H9 (cell line): ENCODE data around the gene TNFAIP8L3. TPM values are rescaled to one million over a fixed set of nuclear protein-coding genes. Genes with fewer than 3 reads are reported as not detected.

Experiments used
- DNase-seq: peaks from one replicate; pipeline ENCODE4 v3.0.0-alpha.2; 2017
- H2AFZ ChIP-seq: one replicate; pipeline ENCODE4 v1.6.1; 2013; ENCODE audit warnings: mild to moderate bottlenecking, low read length, control low read depth, moderate library complexity
- H2AK5ac ChIP-seq: 2 replicates; pipeline ENCODE4 v1.6.1; 2013; ENCODE audit warnings: low read length, control low read depth, mixed read lengths; ENCODE audit not compliant: insufficient read length
- H2BK120ac ChIP-seq: one replicate; pipeline ENCODE4 v1.6.1; 2013; ENCODE audit warnings: low read depth, mild to moderate bottlenecking, low read length, control low read depth, inconsistent platforms; ENCODE audit not compliant: poor library complexity, severe bottlenecking
- H2BK12ac ChIP-seq: 2 replicates; pipeline ENCODE4 v1.6.1; 2013; ENCODE audit warnings: low read length, control low read depth, mixed read lengths, low read depth; ENCODE audit not compliant: insufficient read length
- H2BK15ac ChIP-seq: 2 replicates; pipeline ENCODE4 v1.6.1; 2013; ENCODE audit warnings: low read depth, low read length, control low read depth
- H2BK20ac ChIP-seq: one replicate; pipeline ENCODE4 v1.6.1; 2013; ENCODE audit warnings: low read depth, mild to moderate bottlenecking, low read length, control low read depth, inconsistent platforms; ENCODE audit not compliant: poor library complexity, severe bottlenecking
- H2BK5ac ChIP-seq: 2 replicates; pipeline ENCODE4 v1.6.1; 2013; ENCODE audit warnings: low read length, control low read depth, mixed read lengths; ENCODE audit not compliant: insufficient read length
- H3K14ac ChIP-seq: 2 replicates; pipeline ENCODE4 v1.6.1; 2013; ENCODE audit warnings: low read length, control low read depth; ENCODE audit not compliant: insufficient read depth
- H3K18ac ChIP-seq: 2 replicates; pipeline ENCODE4 v1.6.1; 2013; ENCODE audit warnings: low read depth, mild to moderate bottlenecking, mixed read lengths, low read length, control low read depth; ENCODE audit not compliant: insufficient read length
- H3K23ac ChIP-seq: 2 replicates; pipeline ENCODE4 v1.6.1; 2013; ENCODE audit warnings: low read length, control low read depth, mixed read lengths, low read depth; ENCODE audit not compliant: insufficient read length
- H3K23me2 ChIP-seq: 2 replicates; pipeline ENCODE4 v1.6.1; 2013; ENCODE audit warnings: low read depth, mild to moderate bottlenecking, mixed read lengths, low read length, control low read depth; ENCODE audit not compliant: insufficient read length, poor library complexity, severe bottlenecking
- H3K27ac ChIP-seq: 2 replicates; pipeline ENCODE4 v1.5.1; 2013; ENCODE audit warnings: low read length, control low read depth, mixed read lengths, low read depth; ENCODE audit not compliant: insufficient read length
- H3K27me3 ChIP-seq: 2 replicates; pipeline ENCODE4 v1.6.1; 2013; ENCODE audit warnings: low read length, control low read depth, inconsistent platforms; ENCODE audit not compliant: insufficient read depth
- H3K4ac ChIP-seq: 2 replicates; pipeline ENCODE4 v1.6.1; 2013; ENCODE audit warnings: low read depth, mild to moderate bottlenecking, control low read depth, inconsistent platforms, low read length, moderate library complexity
- H3K4me1 ChIP-seq: 2 replicates; pipeline ENCODE4 v1.6.1; 2013; ENCODE audit warnings: low read length, control low read depth, inconsistent platforms; ENCODE audit not compliant: insufficient read depth
- H3K4me2 ChIP-seq: 2 replicates; pipeline ENCODE4 v1.6.1; 2013; ENCODE audit warnings: low read length, control low read depth, mixed read lengths; ENCODE audit not compliant: insufficient read length, insufficient read depth
- H3K56ac ChIP-seq: 2 replicates; pipeline ENCODE4 v1.6.1; 2013; ENCODE audit warnings: low read depth, mild to moderate bottlenecking, mixed read lengths, low read length, control low read depth; ENCODE audit not compliant: insufficient read length
- H3K79me1 ChIP-seq: 2 replicates; pipeline ENCODE4 v1.6.1; 2013; ENCODE audit warnings: low read depth, mild to moderate bottlenecking, moderate library complexity, low read length, control low read depth, inconsistent platforms; ENCODE audit not compliant: insufficient read depth, poor library complexity, severe bottlenecking
- H3K79me2 ChIP-seq: 2 replicates; pipeline ENCODE4 v1.6.1; 2013; ENCODE audit warnings: low read length, control low read depth, inconsistent platforms; ENCODE audit not compliant: insufficient read depth
- H3K9ac ChIP-seq: 2 replicates; pipeline ENCODE4 v1.6.1; 2013; ENCODE audit warnings: low read length, control low read depth, mixed read lengths; ENCODE audit not compliant: insufficient read length; ENCODE audit errors: extremely low read depth
- H3K9me3 ChIP-seq: one replicate; pipeline ENCODE4 v1.6.1; 2013; ENCODE audit warnings: low read depth, low read length, inconsistent platforms; ENCODE audit not compliant: control insufficient read depth
- H3T11ph ChIP-seq: one replicate; pipeline ENCODE4 v1.6.1; 2013; ENCODE audit warnings: mild to moderate bottlenecking, low read length, control low read depth, inconsistent platforms
- H4K20me1 ChIP-seq: one replicate; pipeline ENCODE4 v1.6.1; 2013; ENCODE audit not compliant: control insufficient read depth, insufficient read length, insufficient read depth
- H4K5ac ChIP-seq: 2 replicates; pipeline ENCODE4 v1.6.1; 2013; ENCODE audit warnings: low read depth, mild to moderate bottlenecking, mixed read lengths, low read length, control low read depth; ENCODE audit not compliant: insufficient read length
- H4K8ac ChIP-seq: replicated peaks from 2 replicates; pipeline ENCODE4 v1.6.1; 2013; ENCODE audit warnings: low read length, control low read depth, mixed read lengths, low read depth; ENCODE audit not compliant: insufficient read length
- H4K91ac ChIP-seq: 2 replicates; pipeline ENCODE4 v1.6.1; 2013; ENCODE audit warnings: low read depth, mild to moderate bottlenecking, moderate library complexity, mixed read lengths, low read length, control low read depth; ENCODE audit not compliant: insufficient read length
- H3K27ac Mint-ChIP-seq, 3 experiments: 2 replicates in 2 of 3; 3 replicates in 1 of 3; pipeline ENCODE4 v1.8.0; 2020 to 2021; ENCODE audit warnings: mixed read lengths in 3 of 3, mild to moderate bottlenecking in 1 of 3, moderate library complexity in 1 of 3
- H3K27me3 Mint-ChIP-seq: 2 replicates; pipeline ENCODE4 v1.8.0; 2021; ENCODE audit warnings: low read depth, mild to moderate bottlenecking, moderate library complexity, mixed read lengths
- H3K36me3 Mint-ChIP-seq, 3 experiments: 2 replicates in 2 of 3; 3 replicates in 1 of 3; pipeline ENCODE4 v1.8.0; 2020 to 2021; ENCODE audit warnings: low read depth in 3 of 3, mixed read lengths in 3 of 3; ENCODE audit not compliant: insufficient read depth in 1 of 3
- H3K4me1 Mint-ChIP-seq, 2 experiments: 2 replicates each; pipeline ENCODE4 v1.8.0; 2020; ENCODE audit warnings: mixed read lengths in 2 of 2
- H3K4me3 Mint-ChIP-seq, 2 experiments: 2 replicates in 1 of 2; 3 replicates in 1 of 2; pipeline ENCODE4 v1.8.0; 2020 to 2021; ENCODE audit warnings: mild to moderate bottlenecking in 2 of 2, mixed read lengths in 2 of 2, moderate library complexity in 1 of 2
- H3K9me3 Mint-ChIP-seq, 2 experiments: 2 replicates in 1 of 2; 3 replicates in 1 of 2; pipeline ENCODE4 v1.8.0; 2020; ENCODE audit warnings: mild to moderate bottlenecking in 2 of 2, mixed read lengths in 2 of 2, moderate library complexity in 1 of 2
- CTCF ChIP-seq: fragments of 200-600 bp; sonication (generic); conservative IDR thresholded peaks from 3 replicates; pipeline ENCODE4 v1.8.0; 2021; ENCODE audit warnings: antibody characterized with exemption, mild to moderate bottlenecking
- WGBS: extraction: QIAGEN DNeasy Blood & Tissue Kit; methylation state at CpG from one replicate; pipeline ENCODE4 v1.1.7; 2013; ENCODE audit warnings: missing lambda C conversion rate, low lambda C conversion rate, mixed read lengths; ENCODE audit not compliant: insufficient read length; ENCODE audit errors: extremely low coverage; 5-methylcytosine and 5-hydroxymethylcytosine counted together
- total RNA-seq: library from RNA; stranded (reverse); gene quantifications from 2 replicates; pipeline ENCODE4 v1.2.1, GENCODE V29; 2021

The TNFAIP8L3 gene
- total RNA-seq, 1 experiment from 2014 or later = 0.22 TPM

GRCh38 chr15:51007131-51007666 lies 87.5 kb downstream of the TNFAIP8L3 start:
- Histone ChIP-seq H2BK5ac (no peak overlapping the region), H3K23me2 (no peaks in the 10 kb centered on the region), H3K4me1 (no peaks in the 10 kb centered on the region; the same call in 1 of the 2 replicates), H3K4ac (no peak overlapping the region), H4K20me1 (no peaks in the 10 kb centered on the region), H4K8ac (no peak overlapping the region), H3K18ac (no peak overlapping the region), H2AK5ac (no peak overlapping the region), H3K14ac (no peak overlapping the region), H4K91ac (no peak overlapping the region), H2BK20ac (no peak overlapping the region), H2AFZ (no peak overlapping the region), H3K9me3 (no peaks in the 10 kb centered on the region), H3T11ph (no peak overlapping the region), H2BK12ac (no peak overlapping the region), H3K79me1 (no peaks in the 10 kb centered on the region), H3K4me2 (no peak overlapping the region), H4K5ac (no peak overlapping the region), H3K9ac (no peak overlapping the region), H3K27ac (no peak overlapping the region), H3K79me2 (no peaks in the 10 kb centered on the region), H3K23ac (no peak overlapping the region), H2BK120ac (no peak overlapping the region), H2BK15ac (no peak overlapping the region), H3K27me3 (no peaks in the 10 kb centered on the region), H3K56ac (no peak overlapping the region)
- Mint-ChIP-seq H3K4me1 (peaks cover 3 to 4% of the 10 kb centered on the region in 2 experiments; a peak in 2 of 4 replicates), H3K27ac (no peak overlapping the region), H3K36me3 (peaks cover 14 to 22% (median 21%) of the 10 kb centered on the region in 3 experiments), H3K4me3 (no peak overlapping the region), H3K27me3 (no peaks in the 10 kb centered on the region), H3K9me3 (peaks cover 0 to 8% of the 10 kb centered on the region in 2 experiments; a peak in 4 of 5 replicates)
- WGBS = no CpG with 5 or more reads among the region's 4 CpGs
- no peak for TF ChIP-seq CTCF
- no peak for DNase-seq

Other genes with a start within 250 kb of the TNFAIP8L3 start
- 13.8 and 14.0 TPM in 2 replicates for gene AP4E1, start 186.2 kb downstream of the TNFAIP8L3 start, total RNA-seq
- not detected in 2 replicates for gene CYP19A1, start 243.7 kb upstream of the TNFAIP8L3 start, total RNA-seq
- gene GLDN, start 246.7 kb upstream of the TNFAIP8L3 start, total RNA-seq = 0.77 and 1.3 TPM in 2 replicates